Left lobe of liver (tissue), 2 donors: ENCODE results near the gene MPPED1. TPM values are rescaled to one million over a fixed set of nuclear protein-coding genes. Genes with fewer than 3 reads are reported as not detected.

ENCODE experiments used
- ATAC-seq: fragments of 200-7000 bp; cut with Tn5 transposase; one replicate; pipeline ENCODE4 v1.9.1; 2020; ENCODE audit warnings: mild to moderate bottlenecking, moderate library complexity
- DNase-seq: peaks from one replicate; pipeline ENCODE4 v3.0.0-alpha.2; 2020; ENCODE audit warnings: low spot score
- total RNA-seq: library from RNA; stranded (reverse); gene quantifications from one replicate; pipeline ENCODE4 v1.2.1, GENCODE V29; 2021
- donor health status: DM: no; HTN: no; CAD: no; lungs with moderate emphysema.
- donor health status: DM: no; HTN: yes; CAD: no.

The MPPED1 gene
- total RNA-seq, 1 donor from 2014 or later: 2.6 TPM

DNA sequence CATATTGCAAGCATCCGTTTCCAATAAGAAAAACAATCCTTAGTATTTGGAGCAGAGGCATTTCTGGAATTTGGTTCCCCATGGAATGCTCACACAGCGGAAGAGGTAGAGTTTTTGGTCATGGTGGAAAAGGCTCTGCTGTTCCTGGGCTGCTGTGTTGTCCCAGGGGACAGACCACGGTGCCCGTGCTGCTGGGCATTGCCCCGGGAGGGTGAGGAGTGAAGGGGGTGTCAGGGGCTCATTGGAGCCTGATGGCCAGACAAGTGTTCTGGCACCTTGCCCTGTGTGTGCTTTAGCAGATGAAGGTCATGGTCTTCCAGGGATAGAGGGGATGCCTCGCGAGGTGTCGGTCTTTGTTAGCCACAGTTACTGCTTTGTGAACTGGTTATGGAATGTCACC, 61.2 kb downstream of the MPPED1 start:
- ATAC-seq (no peak), DNase-seq (no peak)

DNA sequence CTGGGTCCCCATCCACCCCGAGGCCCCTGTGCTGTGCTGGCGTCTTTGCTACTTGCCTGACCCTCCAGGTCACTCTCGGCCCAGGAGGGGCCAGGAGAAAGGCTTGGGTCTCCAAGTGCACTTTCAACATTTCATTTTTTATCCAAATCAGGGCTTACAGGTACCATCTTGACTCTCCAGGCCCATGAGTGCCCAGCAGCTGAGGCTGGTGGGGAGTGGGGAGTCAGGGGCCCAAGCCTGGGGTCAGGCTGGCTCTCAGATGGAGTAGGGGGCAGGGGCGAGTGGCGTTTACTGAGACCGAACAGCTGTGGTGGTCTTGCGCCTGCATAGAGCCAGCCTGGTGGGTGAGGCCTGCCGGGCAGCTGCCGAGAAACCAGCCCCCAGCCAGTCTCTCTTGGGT, 61.6 kb downstream of the MPPED1 start:
- no peak for DNase-seq
- ATAC-seq: no peak

DNA sequence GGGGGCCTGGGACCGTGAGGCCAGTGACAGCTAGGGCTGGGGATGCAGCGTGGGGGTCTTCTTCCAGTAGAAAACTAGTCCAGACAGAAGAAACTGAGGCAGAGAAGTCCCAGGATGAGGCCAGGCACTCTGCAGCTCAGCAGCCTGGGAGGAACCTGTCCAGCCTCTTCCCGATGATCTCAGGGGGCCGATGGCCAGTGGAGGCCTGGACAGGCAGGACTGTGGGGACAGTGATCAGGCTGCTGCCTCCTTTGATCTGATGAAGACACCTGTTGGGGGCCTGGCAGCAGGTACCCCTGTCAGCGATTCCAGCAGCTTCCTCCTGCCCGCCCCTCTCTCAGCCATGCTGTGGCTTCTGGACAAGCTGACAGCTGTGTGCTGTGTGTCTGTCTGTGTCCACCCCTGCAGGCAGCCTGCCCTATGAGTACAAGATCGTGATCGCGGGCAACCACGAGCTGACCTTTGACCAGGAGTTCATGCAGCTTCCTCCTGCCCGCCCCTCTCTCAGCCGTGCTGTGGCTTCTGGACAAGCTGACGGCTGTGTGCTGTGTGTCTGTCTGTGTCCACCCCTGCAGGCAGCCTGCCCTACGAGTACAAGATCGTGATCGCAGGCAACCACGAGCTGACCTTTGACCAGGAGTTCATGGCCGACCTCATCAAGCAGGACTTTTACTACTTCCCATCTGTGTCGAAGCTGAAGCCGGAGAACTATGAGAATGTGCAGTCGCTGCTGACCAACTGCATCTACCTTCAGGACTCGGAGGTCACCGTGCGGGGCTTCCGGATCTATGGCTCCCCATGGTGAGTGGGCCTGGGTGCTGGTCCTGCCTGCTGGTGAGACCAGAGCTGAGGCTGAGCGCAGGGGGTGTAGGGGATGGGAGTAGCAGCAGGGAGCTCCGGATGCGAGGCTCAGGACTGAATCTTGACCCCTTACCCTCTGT, 62.6 kb downstream of the MPPED1 start:
- DNase-seq (peak; percentile 83), ATAC-seq (peak; percentile 84)

DNA sequence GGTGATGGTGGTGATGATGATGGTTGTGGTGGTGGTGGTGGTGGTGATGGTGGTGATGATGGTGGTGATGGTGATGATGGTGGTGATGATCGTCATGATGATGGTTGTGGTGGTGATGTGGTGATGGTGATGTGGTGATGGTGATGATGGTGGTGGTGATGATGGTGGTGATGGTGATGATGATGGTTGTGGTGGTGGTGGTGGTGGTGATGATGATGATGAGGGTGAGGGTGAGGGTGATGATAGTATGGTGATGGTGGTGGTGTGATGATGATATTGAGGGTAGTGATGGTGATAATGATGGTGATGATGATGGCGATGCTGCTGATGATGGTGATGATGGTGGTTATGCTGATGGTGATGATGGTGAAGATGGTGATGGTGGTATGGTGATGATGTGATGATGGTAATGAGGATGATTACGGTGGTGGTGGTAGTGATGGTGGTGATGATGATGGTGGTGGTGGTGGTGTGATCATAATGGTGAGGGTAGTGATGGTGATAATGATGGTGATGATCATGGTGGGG, 63.8 kb downstream of the MPPED1 start:
- DNase-seq: no peak
- no peak for ATAC-seq

DNA sequence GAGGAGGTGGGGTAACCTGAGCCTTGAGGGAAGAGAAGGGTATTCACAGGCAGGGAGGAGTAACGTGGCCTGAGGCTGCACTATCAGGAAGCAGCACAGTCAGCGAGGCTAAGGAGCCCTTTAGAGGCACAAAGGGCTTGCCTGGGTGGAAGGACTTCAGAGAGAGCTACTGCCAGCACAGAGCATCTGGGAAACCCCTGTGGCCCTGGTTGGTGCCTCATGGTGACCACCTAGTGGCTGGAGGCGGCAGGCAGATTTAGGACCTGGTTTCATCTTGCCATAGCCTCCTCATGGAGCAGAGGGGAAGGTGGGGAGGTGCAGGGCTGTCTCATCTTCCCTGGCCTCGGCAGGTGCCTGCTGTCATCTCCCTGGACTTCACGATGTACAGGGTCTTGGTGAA, 64.5 kb downstream of the MPPED1 start:
- ATAC-seq (peak; percentile 47), DNase-seq (no peak)

DNA sequence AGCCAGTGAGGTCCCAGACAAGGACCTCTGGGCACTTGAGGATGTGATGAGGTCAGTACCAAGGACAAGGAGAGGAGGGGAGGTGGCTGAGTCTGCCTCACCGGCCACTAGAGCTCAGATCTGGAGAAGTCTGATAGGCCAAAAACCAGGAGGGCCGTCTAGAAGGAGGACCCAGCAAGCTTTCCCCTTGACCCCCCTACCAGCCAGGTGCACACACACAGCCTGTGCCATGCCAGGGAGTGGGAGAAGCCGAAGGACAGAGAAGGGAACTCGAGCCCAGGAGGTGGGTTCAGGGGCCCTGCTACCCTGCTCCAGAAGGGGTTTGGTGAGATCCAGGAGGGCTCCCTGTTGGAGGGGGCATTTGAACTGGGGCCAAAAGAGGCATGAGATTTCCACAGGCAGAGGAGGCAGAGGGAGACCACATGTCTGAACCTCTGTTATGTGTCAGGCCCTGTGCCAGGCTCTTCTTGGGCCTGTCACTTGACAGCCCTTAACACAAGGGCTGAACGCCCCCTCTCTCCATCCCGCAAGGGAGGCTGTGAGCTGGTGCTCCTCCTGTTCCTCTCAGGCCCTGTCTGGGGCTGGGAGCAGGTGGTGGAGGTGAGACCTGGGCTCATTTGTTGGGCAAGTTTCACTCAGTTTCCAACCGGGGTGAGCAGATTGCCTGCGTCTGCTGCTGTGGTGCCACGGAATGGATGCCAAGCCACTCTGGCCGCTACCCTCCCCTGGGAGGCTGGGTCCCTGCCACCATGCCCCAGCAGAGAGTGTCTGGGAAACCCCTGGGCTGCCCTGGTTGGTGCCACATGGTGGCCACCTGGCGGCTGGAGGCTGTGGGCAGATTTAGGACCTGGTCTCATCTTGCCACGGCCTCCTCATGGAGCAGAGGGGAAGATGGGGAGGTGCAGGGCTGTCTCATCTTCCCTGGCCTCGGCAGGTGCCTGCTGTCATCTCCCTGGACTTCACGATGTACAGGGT, 65.2 kb downstream of the MPPED1 start:
- DNase-seq (no peak), ATAC-seq (no peak)

DNA sequence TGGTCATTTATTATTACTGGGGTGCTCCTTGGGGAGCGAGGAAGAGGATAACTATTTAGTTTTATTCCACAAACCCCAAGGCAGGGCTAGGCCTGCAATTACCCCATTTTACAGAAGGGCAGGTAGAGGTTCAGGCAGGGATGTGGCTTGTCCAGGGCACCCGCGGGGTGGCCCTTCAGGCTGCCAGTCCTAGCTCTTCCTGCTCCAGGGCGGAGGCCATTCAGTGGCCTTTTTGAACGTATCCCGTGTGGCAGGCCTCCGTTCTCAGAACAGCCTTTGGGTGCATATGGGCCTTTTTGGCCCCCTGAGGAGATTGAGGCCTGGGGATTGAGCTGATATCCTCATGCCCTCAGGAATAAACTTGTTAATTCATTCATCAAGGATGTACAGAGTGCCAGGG, 66.2 kb downstream of the MPPED1 start:
- ATAC-seq: no peak
- no peak for DNase-seq

DNA sequence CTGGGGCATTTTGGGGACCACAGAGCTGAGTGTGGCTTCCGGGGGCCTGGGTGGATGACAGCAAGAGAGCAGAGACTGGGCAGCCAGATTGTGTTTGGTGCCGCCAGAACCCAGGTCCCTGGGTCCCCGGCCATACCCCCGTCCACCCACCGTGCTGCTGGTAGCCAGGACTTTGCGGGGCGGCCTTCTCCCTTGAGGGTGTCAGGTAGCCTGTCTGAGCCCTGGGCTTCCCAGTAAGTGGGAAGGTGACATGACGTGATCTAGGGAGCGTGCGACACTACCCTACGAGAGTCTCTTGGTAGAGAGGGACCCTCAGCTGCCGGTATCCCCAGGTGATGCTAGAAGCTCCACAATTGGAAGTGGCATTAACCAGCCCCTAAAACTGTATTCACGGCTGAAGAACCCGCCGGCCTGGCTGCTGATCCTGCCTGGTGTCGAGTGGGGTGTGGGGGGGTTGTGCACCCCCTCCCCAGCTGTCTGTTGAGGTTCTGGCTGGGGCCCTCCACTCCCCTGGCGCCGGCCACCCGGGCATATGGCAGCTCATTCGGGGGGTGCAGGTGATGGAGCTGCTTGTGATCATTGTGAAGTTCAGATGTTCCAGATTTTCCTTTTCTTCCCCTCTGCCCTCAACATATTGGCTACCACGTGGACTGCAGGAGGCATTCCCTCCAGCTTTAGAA, 66.9 kb downstream of the MPPED1 start:
- DNase-seq: no peak
- ATAC-seq: no peak

DNA sequence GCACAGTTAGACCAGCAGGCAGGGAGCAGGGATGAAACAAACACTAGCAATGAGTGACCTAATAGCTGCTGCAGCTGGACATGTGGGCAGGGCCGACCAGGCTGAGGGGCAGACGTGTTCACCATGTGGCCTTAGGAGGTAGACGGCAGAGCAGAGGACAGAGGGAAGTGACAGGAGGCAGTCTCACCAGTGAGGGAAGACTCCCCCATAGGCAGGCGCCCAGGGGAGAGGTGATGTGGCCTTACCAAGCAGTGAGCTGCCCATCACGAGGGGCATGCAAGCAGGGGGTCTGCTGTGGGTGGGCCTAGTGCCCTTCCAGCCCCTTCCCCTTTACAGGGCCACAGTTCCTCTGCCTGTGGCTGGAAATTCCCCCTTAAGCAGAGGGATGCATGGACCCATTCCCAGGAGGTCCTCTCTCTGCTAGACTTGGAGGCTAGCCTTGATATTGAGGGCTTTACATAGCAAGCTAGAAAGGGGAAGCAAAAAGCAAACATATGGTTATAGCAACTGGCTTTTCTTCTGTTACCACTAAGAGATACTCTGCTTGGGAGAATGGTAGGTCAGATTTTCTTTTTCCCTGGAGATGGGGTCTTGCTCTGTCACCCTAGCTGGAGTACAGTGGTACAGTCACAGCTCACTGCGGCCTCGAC, 67.6 kb downstream of the MPPED1 start:
- ATAC-seq (no peak), DNase-seq (no peak)

DNA sequence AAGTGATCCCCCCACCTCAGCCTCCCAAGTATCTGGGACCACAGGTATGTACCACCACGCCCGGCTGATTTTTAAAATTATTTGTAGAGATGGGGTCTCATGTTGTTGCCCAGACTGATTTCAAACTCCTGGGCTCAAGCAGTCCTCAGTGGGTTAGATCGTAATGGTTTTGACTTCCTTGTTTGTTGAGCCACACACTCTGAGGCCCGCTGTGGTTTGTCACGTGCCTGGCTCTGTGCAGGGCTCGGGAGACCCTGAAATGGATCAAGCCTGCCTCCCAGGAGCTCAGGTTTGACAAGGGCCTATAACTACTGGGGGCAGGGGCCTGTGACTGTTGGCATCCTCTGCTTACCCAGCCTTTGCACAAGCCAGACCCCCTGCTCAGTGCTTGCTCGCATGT, 68.1 kb downstream of the MPPED1 start:
- DNase-seq (no peak), ATAC-seq (no peak)

DNA sequence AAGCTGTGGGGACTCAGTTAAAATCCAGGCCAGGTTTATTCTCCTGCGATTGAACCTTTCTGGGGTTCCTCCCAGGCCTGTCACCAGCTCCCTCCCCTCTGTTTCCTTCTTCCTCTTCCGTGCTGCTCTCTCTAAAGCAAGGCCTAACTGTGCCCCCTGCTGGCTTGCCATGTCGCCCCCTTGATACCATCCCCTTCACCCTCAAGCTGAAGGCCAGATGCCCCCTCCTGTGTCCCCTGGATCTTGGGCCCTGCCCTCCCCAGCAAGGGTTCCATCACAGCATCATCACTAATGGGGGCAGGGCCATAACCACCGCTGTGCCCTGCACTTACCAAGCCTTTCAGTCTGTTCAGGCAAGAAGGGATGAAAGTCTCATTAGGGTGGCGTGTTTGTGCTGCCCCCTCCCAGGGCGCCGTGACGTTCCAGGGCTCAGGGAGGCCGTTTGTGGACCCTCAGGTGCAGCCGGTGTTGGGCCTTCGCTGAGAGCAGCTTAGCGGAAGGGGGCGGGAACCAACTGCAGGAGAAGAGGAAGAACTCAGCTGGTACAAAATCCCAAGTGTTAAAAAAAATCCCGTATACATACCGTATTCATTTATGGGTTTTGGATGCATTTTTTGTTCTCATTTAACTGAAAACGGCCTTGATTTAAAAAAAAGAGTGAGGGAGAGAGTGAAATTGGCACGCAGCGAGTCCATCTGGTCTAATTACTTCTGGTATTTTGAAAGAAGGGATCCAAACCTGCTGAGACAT, 69.9 kb downstream of the MPPED1 start:
- no peak for DNase-seq
- ATAC-seq: peak; percentile 65

DNA sequence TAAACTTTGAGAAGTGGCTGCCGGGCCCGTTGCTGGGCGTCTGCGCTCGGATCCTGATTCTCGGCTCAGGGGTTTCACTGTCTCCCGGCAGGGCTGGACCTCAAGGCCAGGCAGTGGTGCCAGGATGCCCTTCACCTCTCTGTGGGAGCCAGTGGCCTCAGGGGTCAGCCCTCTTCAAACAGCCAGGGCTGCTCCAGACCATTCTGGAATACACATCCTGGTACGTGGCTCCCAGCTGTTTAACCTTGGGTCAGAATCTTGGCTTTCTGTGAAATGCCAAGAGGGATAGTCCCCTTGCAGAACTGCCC, 70.5 kb downstream of the MPPED1 start:
- ATAC-seq (no peak), DNase-seq (no peak)

DNA sequence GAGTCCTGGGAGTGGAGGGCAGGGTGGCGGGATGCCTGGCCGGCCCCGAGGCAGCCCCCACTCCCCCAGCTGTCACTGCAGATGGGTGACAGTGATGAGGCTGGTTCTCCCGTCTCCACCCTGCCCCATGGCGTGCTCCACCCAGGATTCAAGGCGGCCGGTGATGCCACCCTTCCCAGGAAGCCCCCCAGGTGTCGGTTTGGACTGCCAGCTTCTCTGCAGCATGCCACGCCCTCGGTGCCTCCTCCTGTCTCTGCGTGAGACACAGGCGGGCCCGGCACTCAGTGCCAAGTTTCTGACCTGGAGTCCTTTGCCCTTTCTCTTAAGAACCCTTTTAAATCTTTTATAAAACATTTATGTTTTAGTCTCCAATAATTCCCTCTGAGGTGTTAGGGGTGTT, 71.5 kb downstream of the MPPED1 start:
- DNase-seq: no peak
- ATAC-seq: no peak

DNA sequence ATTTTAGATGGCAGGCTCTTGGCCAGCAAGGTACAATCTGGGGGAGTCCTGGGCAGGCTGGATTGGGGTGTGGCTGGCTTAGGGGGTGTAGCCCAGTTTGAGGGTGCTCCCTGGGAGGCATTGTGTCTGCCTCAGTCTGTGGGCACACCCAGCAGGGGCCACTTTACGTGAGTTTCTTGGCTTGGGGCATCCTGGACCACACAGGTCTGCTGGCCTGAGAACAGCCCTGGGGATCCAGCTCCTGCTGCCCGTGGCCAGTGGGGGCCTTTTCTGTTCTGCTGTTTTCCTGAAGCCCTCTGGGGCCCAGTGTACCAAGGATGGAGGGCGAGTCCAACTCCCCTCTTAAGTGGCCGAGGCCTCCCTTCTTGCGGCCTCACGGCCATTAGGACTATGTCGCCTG, 71.9 kb downstream of the MPPED1 start:
- DNase-seq: no peak
- ATAC-seq: no peak

DNA sequence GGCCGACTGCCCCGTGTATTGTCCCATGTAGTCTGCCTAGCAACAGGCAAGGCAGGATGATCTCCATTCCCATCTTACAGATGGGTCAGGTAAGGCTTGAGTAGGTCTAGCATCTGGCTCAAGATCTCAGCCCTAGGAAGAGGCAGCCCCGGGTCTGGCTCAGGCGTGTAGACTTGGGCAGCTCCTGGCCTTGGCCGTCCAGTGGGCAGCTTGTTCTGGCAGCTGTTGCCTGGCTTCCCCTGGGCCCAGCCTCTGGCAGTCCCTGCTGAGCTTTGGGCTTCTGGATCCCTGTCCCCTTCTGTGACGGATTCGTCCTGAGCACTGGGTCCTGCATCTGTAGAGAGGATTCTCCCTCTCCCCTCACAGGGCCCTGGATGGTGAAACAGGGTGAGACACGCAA, 72.4 kb downstream of the MPPED1 start:
- no peak for ATAC-seq
- DNase-seq: no peak

DNA sequence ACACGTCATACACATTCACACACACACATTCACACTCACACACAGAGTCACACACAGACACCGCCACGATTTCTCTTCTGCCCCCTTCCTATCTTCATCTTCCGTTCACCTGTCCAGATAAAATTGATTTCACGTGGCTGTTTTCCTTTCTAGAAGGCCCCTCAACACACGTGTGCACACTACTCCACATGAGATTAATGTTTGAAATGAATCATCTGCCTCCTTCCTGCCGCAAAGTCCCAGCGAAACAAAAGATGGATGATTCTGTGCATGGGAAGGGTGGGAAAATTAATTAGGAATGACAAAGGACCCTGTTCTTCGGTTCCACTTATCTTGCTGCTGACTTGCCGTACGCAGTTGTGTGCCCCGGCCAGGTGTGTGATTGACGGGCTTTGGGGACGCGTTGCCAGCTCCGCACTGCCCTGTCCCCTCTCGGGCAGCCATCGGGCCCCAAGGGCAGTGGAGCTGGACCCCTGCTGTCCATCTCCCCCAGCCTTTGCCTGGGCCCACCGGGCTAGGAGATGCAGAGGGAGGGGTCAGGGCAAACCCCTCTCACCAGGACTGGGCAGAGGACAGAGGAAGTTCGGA, 73.8 kb downstream of the MPPED1 start:
- ATAC-seq (no peak), DNase-seq (no peak)

DNA sequence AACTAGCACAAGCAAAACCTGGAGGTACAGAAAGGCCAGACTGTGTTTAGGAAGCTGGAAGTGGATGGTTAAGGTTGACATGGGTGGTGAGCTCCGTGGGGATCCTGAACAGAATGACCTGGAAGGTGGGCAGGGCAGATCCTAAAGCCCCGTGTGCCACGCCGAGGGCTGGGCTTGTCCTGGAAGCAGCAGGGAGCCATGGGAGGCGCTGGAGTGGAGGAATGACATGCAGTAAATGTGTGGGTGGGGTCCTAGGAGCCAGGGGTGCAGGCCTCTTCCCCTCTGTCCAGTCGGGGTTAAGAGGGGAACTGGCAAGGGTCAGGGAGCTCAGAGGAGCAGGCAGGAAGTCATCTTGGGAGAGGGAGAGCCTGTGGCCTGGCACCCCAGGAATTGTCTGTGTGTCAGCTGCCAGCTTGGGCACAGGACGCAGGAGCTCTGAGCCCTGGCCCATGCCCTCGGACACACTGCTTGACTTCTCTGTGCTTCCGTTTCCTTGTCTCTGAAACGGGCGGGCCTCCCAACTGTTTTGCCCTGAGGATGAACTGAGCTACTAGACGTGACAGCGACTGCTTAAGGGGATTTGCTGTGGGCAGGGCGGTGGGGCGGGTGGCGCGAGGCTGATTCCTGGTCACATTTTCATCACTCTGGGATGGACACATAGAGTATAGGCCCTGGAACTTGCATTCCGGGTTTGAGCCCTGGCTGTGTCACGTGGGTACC, 75.7 kb downstream of the MPPED1 start:
- ATAC-seq (no peak), DNase-seq (no peak)

DNA sequence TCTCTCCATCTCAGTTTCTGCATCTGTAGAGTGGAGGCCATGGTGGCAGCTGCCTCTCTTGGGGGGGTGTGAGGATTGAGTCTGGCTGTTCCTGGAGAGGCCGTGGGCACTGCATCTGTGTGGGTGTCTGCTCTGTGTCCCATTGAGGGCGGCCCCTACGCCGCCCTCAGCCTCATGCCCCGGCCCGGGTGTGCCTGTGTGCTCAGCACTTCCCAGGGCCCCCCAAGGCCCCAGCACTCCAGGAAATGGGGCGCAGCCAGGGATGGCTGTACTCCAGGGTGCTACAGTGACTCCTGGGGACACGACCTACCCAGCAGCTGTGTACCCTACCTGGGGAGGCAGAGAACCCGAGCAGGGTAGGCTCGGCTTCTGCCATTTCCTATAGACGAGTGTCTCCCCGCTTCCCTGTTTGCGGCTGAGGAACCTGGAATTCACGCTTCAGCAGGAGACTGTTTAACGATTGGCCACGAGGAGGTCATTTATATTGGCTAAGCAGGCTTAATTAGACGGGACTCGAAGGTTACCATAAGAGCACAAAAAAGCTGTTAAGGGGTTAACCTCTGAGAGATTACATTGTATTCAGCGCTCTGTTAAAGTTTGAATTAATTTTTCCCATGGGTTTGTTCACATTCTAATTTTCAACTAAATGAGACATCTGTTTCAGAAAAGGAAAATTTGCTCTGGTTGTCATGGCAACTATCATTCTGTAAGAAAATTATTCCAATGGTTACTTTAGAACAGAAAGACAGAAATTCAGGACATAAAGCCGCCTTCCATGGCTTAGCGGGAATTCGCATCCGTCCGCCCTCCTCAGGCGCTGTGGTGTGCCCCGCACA, 76.4 kb downstream of the MPPED1 start:
- ATAC-seq: no peak
- DNase-seq: no peak
